H1 (cell line): ENCODE results near the gene MYO1A.

ENCODE experiments used
- CHD2 ChIP-seq: IDR thresholded peaks from 2 replicates; pipeline ENCODE4 v1.6.1; 2012; ENCODE audit warnings: low read length, improper control_type of control experiment
- CREB1 ChIP-seq: IDR thresholded peaks from 2 replicates; pipeline ENCODE4 v1.6.1; 2012; ENCODE audit warnings: inconsistent platforms
- FOSL1 ChIP-seq: IDR thresholded peaks from 2 replicates; pipeline ENCODE4 v1.6.1; 2011; ENCODE audit warnings: mild to moderate bottlenecking, low read depth, low read length, moderate library complexity; ENCODE audit not compliant: insufficient read depth
- MAFK ChIP-seq: IDR thresholded peaks from 2 replicates; pipeline ENCODE4 v1.6.1; 2012; ENCODE audit warnings: low read depth, mild to moderate bottlenecking, improper control_type of control experiment, low read length
- POLR2A ChIP-seq, 2 experiments: IDR thresholded peaks; 1 replicate in 1 of 2; 2 replicates in 1 of 2; pipeline ENCODE4 v1.6.1; 2011; ENCODE audit warnings: low read depth in 2 of 2, low read length in 2 of 2, mild to moderate bottlenecking in 2 of 2; ENCODE audit errors: control extremely low read depth in 1 of 2
- RNF2 ChIP-seq: fragments of 200-900, 300-1000 bp; sonication (generic); IDR thresholded peaks from 2 replicates; pipeline ENCODE4 v1.7.1; 2016; ENCODE audit warnings: borderline replicate concordance, low read depth, mild to moderate bottlenecking, antibody characterized with exemption, low read length; ENCODE audit not compliant: poor library complexity, severe bottlenecking; ENCODE audit errors: missing control alignments
- TAF1 ChIP-seq: IDR thresholded peaks from 2 replicates; pipeline ENCODE4 v1.6.1; 2011; ENCODE audit warnings: mild to moderate bottlenecking, low read depth, low read length
- TF ChIP-seq, protein P1 (sequence below), 3 experiments: IDR thresholded peaks; 1 replicate in 2 of 3; 2 replicates in 1 of 3; pipeline versions ENCODE4 v1.5.1 to v1.6.1; 2011; ENCODE audit warnings: low read length in 3 of 3, mild to moderate bottlenecking in 3 of 3, inconsistent platforms in 2 of 3, low read depth in 1 of 3, moderate library complexity in 1 of 3; ENCODE audit not compliant: insufficient read depth in 1 of 3; ENCODE audit errors: control extremely low read depth in 1 of 3
- TF ChIP-seq, protein P2 (sequence below): IDR thresholded peaks from 2 replicates; pipeline ENCODE4 v1.6.1; 2012; ENCODE audit warnings: inconsistent platforms

DNA sequence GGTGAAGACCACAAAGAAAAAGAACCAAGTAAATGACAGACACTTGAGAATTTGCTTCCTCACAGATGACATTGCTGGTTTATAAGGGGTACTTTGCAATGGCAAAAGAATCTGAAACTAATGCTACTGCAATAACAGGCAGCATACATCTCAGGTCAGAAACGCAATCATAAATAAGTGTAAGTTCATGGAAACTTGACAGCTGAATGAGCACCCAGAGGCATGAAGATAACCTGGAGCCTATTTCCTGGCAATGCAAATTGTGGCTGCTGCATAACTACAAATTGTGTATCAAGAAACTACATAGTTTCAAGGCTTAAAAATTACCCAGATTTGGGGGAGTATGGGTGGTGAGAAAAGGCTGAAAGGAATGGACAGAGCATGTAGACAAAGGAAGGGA is 8.5 kb upstream of the MYO1A start:
- TF ChIP-seq RNF2 (no peak), CREB1 (no peak), CHD2 (no peak), TAF1 (no peak), MAFK (no peak), POLR2A (IDR thresholded peaks at IDR 0.05; ENCODE audit: control extremely low read depth in 1 of 2, low read depth in 2 of 2, low read length in 2 of 2) (no peak), FOSL1 (no peak)
- TF ChIP-seq, protein P1, sequence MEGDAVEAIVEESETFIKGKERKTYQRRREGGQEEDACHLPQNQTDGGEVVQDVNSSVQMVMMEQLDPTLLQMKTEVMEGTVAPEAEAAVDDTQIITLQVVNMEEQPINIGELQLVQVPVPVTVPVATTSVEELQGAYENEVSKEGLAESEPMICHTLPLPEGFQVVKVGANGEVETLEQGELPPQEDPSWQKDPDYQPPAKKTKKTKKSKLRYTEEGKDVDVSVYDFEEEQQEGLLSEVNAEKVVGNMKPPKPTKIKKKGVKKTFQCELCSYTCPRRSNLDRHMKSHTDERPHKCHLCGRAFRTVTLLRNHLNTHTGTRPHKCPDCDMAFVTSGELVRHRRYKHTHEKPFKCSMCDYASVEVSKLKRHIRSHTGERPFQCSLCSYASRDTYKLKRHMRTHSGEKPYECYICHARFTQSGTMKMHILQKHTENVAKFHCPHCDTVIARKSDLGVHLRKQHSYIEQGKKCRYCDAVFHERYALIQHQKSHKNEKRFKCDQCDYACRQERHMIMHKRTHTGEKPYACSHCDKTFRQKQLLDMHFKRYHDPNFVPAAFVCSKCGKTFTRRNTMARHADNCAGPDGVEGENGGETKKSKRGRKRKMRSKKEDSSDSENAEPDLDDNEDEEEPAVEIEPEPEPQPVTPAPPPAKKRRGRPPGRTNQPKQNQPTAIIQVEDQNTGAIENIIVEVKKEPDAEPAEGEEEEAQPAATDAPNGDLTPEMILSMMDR (IDR thresholded peaks at IDR 0.05; ENCODE audit: control extremely low read depth in 1 of 3, insufficient read depth in 1 of 3, low read depth in 1 of 3, low read length in 3 of 3), result no peak
- TF ChIP-seq, protein P2, sequence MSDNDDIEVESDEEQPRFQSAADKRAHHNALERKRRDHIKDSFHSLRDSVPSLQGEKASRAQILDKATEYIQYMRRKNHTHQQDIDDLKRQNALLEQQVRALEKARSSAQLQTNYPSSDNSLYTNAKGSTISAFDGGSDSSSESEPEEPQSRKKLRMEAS, result no peak
